AG09319 (cell line): ENCODE measurements around the gene HDDC2.

Experiments
- DNase-seq: peaks from one replicate; pipeline ENCODE4 v3.0.0-alpha.2; 2010; ENCODE audit warnings: low read depth; ENCODE audit errors: extremely low read depth
- CTCF ChIP-seq: IDR thresholded peaks from 2 replicates; pipeline ENCODE4 v1.5.1; 2011; ENCODE audit warnings: low read depth, mild to moderate bottlenecking, inconsistent platforms, low read length, moderate library complexity

The HDDC2 gene

GRCh38 chr6:125301435-125302391 lies at the start of gene HDDC2:
TSS of gene HDDC2 (minus strand) at chr6:125301967. CDS start at chr6:125301932, 35 bp downstream.
- no peak for TF ChIP-seq CTCF
- no peak for DNase-seq

- no peak for DNase-seq
- no peak for TF ChIP-seq CTCF
These were observed 45.3 kb upstream of the HDDC2 start for GRCh38 chr6:125346926-125347563.

- no peak for DNase-seq
- no peak for TF ChIP-seq CTCF
These were observed 44.6 kb upstream of the HDDC2 start for GRCh38 chr6:125346201-125346925.

- TF ChIP-seq CTCF = no peak
- DNase-seq = no peak
These were observed 39.7 kb upstream of the HDDC2 start for GRCh38 chr6:125341460-125341859.

GRCh38 chr6:125340991-125341390 lies 39.2 kb upstream of the HDDC2 start:
- DNase-seq = no peak
- TF ChIP-seq CTCF = no peak

GRCh38 chr6:125340175-125340835 lies 38.5 kb upstream of the HDDC2 start:
- no peak for TF ChIP-seq CTCF
- no peak for DNase-seq
